ENCODE results near the gene CDHR4. TPM values are rescaled to one million over a fixed set of nuclear protein-coding genes. Genes with fewer than 3 reads are reported as not detected.

The CDHR4 gene, protein sequence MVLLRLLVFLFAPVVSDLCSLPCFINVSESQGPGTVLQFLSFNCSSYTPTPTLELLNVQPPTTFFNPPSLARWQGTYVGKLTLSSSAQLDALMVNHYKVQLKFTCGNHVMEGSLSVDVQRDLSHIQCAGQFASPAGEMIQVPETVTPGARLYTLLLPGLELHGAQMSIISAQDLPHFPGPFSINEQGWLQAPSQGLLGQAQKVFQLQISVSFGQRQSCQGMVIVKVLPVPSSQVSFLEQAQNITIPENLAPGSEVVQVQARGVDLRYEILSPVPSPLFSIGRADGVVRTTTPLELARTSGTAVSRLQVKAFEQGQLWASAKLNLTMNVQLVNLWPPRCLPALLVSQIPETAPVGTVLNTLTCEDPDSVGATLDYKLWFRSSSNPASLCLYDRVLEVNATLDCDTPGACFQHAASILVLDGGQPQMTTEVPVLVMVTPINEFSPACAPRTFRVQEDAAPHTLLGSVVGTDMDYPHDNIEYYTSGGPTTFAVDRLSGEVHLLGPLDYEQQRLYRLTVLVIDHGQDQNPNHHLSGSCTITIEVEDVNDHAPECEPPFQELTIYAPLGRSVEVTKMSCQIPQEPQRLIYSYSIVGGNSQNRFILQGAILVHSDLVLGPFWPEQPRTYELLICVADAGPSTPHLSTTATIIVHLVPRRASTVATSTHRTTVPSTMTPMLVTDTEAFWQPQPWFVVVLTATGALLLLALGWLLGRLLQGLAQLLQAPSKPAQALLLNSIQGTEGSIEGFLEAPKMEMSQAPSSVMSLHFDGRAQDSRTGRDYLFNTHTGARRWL
- total RNA-seq: not detected

DNA sequence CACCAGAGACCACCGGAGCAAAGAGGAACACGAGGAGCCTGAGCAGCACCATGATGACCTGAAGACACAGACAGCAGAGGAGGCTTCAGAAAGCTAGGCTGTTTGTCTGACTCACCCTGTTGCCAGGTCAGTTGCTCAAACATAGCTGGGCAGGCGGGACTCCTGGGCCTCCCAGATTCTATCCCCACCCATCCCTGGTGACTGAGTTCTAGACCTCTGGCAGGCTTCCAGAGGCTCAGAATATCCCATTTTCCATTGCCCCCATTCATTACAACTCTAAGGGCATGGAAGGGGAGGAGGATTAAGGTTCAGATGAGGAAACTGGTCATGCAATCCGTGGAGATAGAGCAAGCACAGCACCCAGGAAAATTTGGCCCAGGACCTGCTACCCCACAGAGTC, at the start of gene CDHR4:
Gene CDHR4, minus strand, starts transcription at position 113 of the 400 bp plus-strand sequence. Its CDS starts 61 bp downstream, at position 52.

DNA sequence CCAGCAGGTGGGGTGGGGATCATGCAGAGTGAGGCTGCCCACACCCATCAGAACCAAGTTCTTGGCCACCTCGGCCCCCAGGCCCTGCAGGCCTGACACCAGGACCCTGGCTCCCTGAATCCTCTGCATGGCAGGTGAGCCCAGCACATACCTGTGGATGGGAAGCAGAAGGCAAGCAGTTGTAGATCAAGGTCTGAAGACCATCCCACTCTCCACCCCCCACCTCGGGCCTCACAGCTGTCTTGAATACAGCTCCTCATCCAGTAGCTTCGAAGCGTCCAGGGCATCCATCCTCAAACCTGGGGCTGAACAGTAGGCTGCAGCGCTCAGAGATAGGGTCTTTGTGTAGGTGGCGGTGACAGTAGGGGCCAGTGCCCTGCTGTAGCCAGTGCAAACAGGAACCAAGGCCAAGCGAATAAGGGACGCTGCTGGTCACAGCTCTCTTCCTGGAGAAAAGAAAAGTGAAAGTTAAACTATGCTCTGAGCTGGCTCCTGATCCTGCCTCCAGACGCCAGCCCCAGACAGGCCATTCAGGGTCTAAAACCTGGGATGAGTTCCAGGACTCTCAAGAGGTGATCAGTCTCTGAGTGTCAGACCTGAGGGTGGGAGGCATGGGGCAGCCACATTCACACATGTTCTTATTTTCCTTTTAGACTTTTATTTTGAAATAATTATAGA, 14.0 kb upstream of the CDHR4 start, which contains the start of gene UBA7:
Gene UBA7, minus strand, starts transcription at position 457 of the 678 bp plus-strand sequence. Its CDS starts 166 bp downstream, at position 291.

DNA sequence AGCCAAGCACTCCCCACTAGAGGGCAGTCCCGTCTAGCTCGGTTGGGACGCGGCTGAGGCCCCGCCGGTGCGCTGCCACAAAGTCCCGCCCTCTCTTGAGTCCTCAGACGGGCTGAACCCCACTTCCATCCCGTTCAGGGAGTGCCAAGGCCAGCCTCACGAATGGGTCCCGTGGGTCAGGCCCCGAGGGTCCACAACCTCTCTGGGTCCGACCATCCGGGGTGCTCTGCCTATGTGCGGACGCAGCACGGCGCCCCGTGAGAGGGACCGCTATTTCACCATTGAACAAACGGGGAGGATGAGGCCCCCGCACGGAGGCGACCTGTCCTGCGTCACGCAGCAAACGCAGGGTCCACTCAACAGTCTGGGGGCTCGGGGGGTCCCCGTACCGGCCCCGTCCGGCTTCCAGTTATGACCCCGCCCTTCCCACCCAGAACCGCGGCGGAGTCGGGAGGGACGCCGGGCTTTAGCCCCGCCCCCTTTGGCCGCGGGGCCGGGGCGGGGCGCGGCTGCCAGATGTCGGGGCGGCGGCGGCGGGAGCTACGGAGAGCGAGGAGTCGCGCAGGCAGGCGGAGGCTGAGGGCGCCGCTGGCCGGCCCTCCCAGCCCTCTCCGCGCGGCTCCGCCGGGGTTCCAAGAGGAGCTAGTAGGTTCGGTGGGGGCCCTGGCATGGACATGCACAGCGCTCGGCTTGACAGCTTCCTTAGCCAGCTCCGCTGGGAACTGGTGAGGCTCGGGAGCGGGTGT, 3.2 kb upstream of the CDHR4 start, which contains the start of gene INKA1:
Gene INKA1, plus strand, starts transcription at position 543 of the 746 bp plus-strand sequence. Its CDS starts 132 bp downstream, at position 675.

DNA sequence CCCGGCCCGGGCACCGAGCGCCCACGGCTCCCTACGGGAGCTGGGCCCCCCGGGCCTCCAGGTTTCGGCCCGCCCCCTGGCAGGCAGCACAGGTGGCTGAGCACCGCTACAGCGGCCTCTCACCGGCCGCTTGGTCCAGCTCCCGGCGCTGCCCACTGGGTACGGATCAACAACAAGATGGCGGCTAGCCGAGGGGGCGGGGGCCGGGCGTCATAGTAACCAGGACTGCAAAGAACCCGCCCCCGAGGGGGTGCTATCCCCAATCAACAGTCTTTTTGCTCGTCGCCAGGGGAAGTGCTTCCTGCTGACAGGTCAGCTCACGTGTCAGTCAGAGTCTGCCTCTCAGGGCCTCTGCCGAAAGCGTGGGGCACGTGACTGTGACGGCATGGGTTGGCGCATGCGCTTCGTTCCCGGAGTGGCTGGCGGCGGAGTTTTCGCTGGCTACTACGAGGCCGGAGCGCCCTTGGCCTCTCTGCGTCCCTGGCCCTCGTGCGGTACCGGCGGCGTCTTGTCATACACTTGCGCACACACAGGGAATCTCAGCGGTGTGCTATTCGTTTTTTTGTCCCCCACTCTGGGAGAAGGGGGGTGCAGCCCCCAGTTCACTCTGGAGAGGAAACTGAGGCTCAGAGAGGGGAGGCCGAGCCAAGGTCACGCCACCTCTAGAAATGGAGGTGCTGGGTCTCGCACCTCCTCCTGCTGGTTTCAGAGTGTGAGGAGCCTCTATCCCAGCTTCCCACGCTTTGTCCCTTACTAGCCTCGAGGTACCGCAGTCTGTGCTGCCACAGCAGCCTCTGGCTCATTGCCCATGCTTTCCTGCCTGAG, 13.1 kb downstream of the CDHR4 start, which contains the start of gene IP6K1:
Gene IP6K1, minus strand, starts transcription at position 186 of the 825 bp plus-strand sequence. CDS start 38,502 bp downstream, outside the sequence.

Small RNA genes within 50 kb of the gene (small RNA-seq; reads per million reads assigned to genes)
- not detected for gene COX6CP14 (ENCODE audit: low replicate concordance)

Other genes with a start within 250 kb of the CDHR4 start
- 23.5 TPM for gene BSN, start 245.4 kb downstream of the CDHR4 start, total RNA-seq
- gene APEH, start 125.5 kb downstream of the CDHR4 start, total RNA-seq: 94.8 TPM
- gene MST1, start 110.4 kb downstream of the CDHR4 start, total RNA-seq: 10.6 TPM
- gene RNF123, start 110.3 kb downstream of the CDHR4 start, total RNA-seq: 36.9 TPM
- gene AMIGO3, start 80.2 kb downstream of the CDHR4 start, total RNA-seq: 1.3 TPM
- 11.3 TPM for gene GMPPB, start 75.9 kb downstream of the CDHR4 start, total RNA-seq
- 66.4 TPM for gene IP6K1, start 13.3 kb downstream of the CDHR4 start, total RNA-seq
- 13.5 TPM for gene INKA1, start 3.4 kb upstream of the CDHR4 start, total RNA-seq
- gene UBA7, start 14.1 kb upstream of the CDHR4 start, total RNA-seq: 6.6 TPM
- 6.6 TPM for gene TRAIP, start 56.7 kb upstream of the CDHR4 start, total RNA-seq
- gene CAMKV, start 70.0 kb upstream of the CDHR4 start, total RNA-seq: 283 TPM
- gene MST1R, start 104.0 kb upstream of the CDHR4 start, total RNA-seq: 3.8 TPM
- 16.6 TPM for gene MON1A, start 129.9 kb upstream of the CDHR4 start, total RNA-seq
- gene RBM6, start 140.3 kb upstream of the CDHR4 start, total RNA-seq: 213 TPM

Data from parietal lobe (tissue), 2 donors.